ENCODE measurements around the gene MVB12B. TPM values are rescaled to one million over a fixed set of nuclear protein-coding genes. Genes with fewer than 3 reads are reported as not detected.

Gene MVB12B
- total RNA-seq, 1 experiment from 2014 or later = 5.8 TPM

- Histone ChIP-seq H3K56ac (ENCODE audit: insufficient read length, low read depth, low read length) (no peak overlapping the region), H3K4ac (ENCODE audit: low read depth, low read length) (no peak overlapping the region), H3K9ac (ENCODE audit: extremely low read depth, insufficient read length, low read length) (no peak overlapping the region), H2BK12ac (ENCODE audit: insufficient read length, low read depth, low read length) (no peak overlapping the region), H4K20me1 (ENCODE audit: control insufficient read depth, insufficient read depth, insufficient read length) (no peaks in the 10 kb centered on the region), H3K4me2 (ENCODE audit: insufficient read depth, insufficient read length, low read length) (no peak overlapping the region), H2BK120ac (ENCODE audit: low read depth, low read length, poor library complexity, severe bottlenecking) (no peak overlapping the region), H3K23me2 (ENCODE audit: insufficient read length, low read depth, low read length, poor library complexity, severe bottlenecking) (peaks cover 14% of the 10 kb centered on the region), H2AFZ (ENCODE audit: low read length) (no peak overlapping the region), H2BK20ac (ENCODE audit: low read depth, low read length, poor library complexity, severe bottlenecking) (no peak overlapping the region), H3K23ac (ENCODE audit: insufficient read length, low read depth, low read length) (no peak overlapping the region), H2BK15ac (ENCODE audit: low read depth, low read length) (no peak overlapping the region), H3K79me1 (ENCODE audit: insufficient read depth, low read depth, low read length, poor library complexity, severe bottlenecking) (no peaks in the 10 kb centered on the region), H3K27me3 (ENCODE audit: insufficient read depth, low read length) (no peaks in the 10 kb centered on the region), H3K18ac (ENCODE audit: insufficient read length, low read depth, low read length) (no peak overlapping the region), H4K5ac (ENCODE audit: insufficient read length, low read depth, low read length) (no peak overlapping the region), H3K79me2 (ENCODE audit: insufficient read depth, low read length) (no peaks in the 10 kb centered on the region), H3T11ph (ENCODE audit: low read length) (no peak overlapping the region), H2BK5ac (ENCODE audit: insufficient read length, low read length) (no peak overlapping the region), H4K8ac (replicated peaks; ENCODE audit: insufficient read length, low read depth, low read length) (no peak overlapping the region), H3K4me1 (ENCODE audit: insufficient read depth, low read length) (no peaks in the 10 kb centered on the region), H3K14ac (ENCODE audit: insufficient read depth, low read length) (no peak overlapping the region), H4K91ac (ENCODE audit: insufficient read length, low read depth, low read length) (no peak overlapping the region), H2AK5ac (ENCODE audit: insufficient read length, low read length) (no peak overlapping the region), H3K9me3 (ENCODE audit: control insufficient read depth, low read depth, low read length) (no peaks in the 10 kb centered on the region), H3K27ac (ENCODE audit: insufficient read length, low read depth, low read length) (no peak overlapping the region)
- Mint-ChIP-seq H3K4me1 (peaks cover 11 to 13% of the 10 kb centered on the region in 2 experiments), H3K36me3 (ENCODE audit: insufficient read depth in 1 of 3, low read depth in 3 of 3) (no peaks in the 10 kb centered on the region), H3K27ac (no peak overlapping the region; a peak in 1 of 7 replicates), H3K27me3 (ENCODE audit: low read depth) (peaks cover 26% of the 10 kb centered on the region), H3K9me3 (no peaks in the 10 kb centered on the region), H3K4me3 (no peak overlapping the region)
- TF ChIP-seq CTCF (conservative IDR thresholded peaks at IDR 0.05) = no peak
- no peak for DNase-seq
- WGBS (ENCODE audit: extremely low coverage, insufficient read length, low lambda C conversion rate) = no CpG with 5 or more reads among the region's 21 CpGs
Observed at GRCh38 chr9:126497660-126498275, 171.1 kb downstream of the MVB12B start.
